ENCODE data around the gene PIF1.
A peak's percentile ranks its signal among the peaks of the same experiment; 100 is the strongest.

The PIF1 gene

GRCh38 chr15:64858021-64858575, 32.7 kb upstream of the PIF1 start:
- H3K9me3 ChIP-seq, result no peaks in the 10 kb centered on the region
- no peaks in the 10 kb centered on the region for H3K27me3 ChIP-seq
- H3K27ac ChIP-seq, result peak overlapping the region; percentile 77 to 79
- peaks cover 0 to 61% (median 47%) of the 10 kb centered on the region in 4 donors for H3K4me1 ChIP-seq
- DNase-seq, result no peak
- peaks cover 27 to 56% (median 55%) of the 10 kb centered on the region in 3 donors for H3K36me3 ChIP-seq
- no peak for TF ChIP-seq CTCF (IDR thresholded peaks at IDR 0.05)
- intact Hi-C loops (cut with DNase I; ENCODE audit: low total_unique reads), result no loop called here
- H3K4me3 ChIP-seq, result no peak overlapping the region

GRCh38 chr15:64857421-64857820, 32.0 kb upstream of the PIF1 start:
- Histone ChIP-seq H3K27ac (peak overlapping the region; percentile 77 to 79), H3K9me3 (no peaks in the 10 kb centered on the region), H3K4me1 (peaks cover 0 to 63% (median 47%) of the 10 kb centered on the region in 4 donors), H3K27me3 (no peaks in the 10 kb centered on the region), H3K4me3 (no peak overlapping the region), H3K36me3 (peaks cover 27 to 55% (median 54%) of the 10 kb centered on the region in 3 donors)
- TF ChIP-seq CTCF (IDR thresholded peaks at IDR 0.05), result no peak
- intact Hi-C loops (cut with DNase I; ENCODE audit: low total_unique reads), result no loop called here
- no peak for DNase-seq

GRCh38 chr15:64856429-64857145, 31.1 kb upstream of the PIF1 start:
- Histone ChIP-seq H3K27me3 (no peaks in the 10 kb centered on the region), H3K4me1 (peaks cover 0 to 72% (median 54%) of the 10 kb centered on the region in 4 donors), H3K9me3 (no peaks in the 10 kb centered on the region), H3K36me3 (peaks cover 24 to 46% (median 46%) of the 10 kb centered on the region in 3 donors), H3K27ac (peak overlapping the region; percentile 77 to 79), H3K4me3 (no peak overlapping the region)
- intact Hi-C loops (cut with DNase I; ENCODE audit: low total_unique reads), result no loop called here
- peak; percentile 54 to 83 for DNase-seq
- TF ChIP-seq CTCF (IDR thresholded peaks at IDR 0.05), result no peak

- Histone ChIP-seq H3K4me3 (no peak overlapping the region), H3K27me3 (no peaks in the 10 kb centered on the region), H3K36me3 (peaks cover 15 to 36% (median 34%) of the 10 kb centered on the region in 3 donors), H3K4me1 (peaks cover 0 to 84% (median 65%) of the 10 kb centered on the region in 4 donors), H3K9me3 (no peaks in the 10 kb centered on the region), H3K27ac (peak overlapping the region; percentile 77 to 79)
- TF ChIP-seq CTCF (IDR thresholded peaks at IDR 0.05), result no peak
- intact Hi-C loops (cut with DNase I; ENCODE audit: low total_unique reads), result no loop called here
- no peak for DNase-seq
Measured at GRCh38 chr15:64855205-64855975, 29.9 kb upstream of the PIF1 start.

GRCh38 chr15:64854526-64854925, 29.1 kb upstream of the PIF1 start:
- Histone ChIP-seq H3K9me3 (no peaks in the 10 kb centered on the region), H3K27ac (peak overlapping the region; percentile 77 to 79), H3K4me3 (no peak overlapping the region), H3K4me1 (peaks cover 0 to 87% (median 65%) of the 10 kb centered on the region in 4 donors), H3K36me3 (peaks cover 11 to 36% (median 31%) of the 10 kb centered on the region in 3 donors), H3K27me3 (no peaks in the 10 kb centered on the region)
- DNase-seq, result no peak
- TF ChIP-seq CTCF (IDR thresholded peaks at IDR 0.05), result no peak
- intact Hi-C loops (cut with DNase I; ENCODE audit: low total_unique reads), result no loop called here
